Panc1 (cell line): ENCODE results near the gene CDK5RAP2.

Experiments used
- SIN3A ChIP-seq: IDR thresholded peaks from 2 replicates; pipeline ENCODE4 v1.6.1; 2012; ENCODE audit warnings: low read depth, mild to moderate bottlenecking, low read length, moderate library complexity, borderline replicate concordance; ENCODE audit not compliant: insufficient read depth
- TF ChIP-seq, protein P1 (sequence below): fragments of 450-650 bp; IDR thresholded peaks from 2 replicates; pipeline ENCODE4 v1.5.1; 2017; ENCODE audit warnings: mild to moderate bottlenecking

DNA sequence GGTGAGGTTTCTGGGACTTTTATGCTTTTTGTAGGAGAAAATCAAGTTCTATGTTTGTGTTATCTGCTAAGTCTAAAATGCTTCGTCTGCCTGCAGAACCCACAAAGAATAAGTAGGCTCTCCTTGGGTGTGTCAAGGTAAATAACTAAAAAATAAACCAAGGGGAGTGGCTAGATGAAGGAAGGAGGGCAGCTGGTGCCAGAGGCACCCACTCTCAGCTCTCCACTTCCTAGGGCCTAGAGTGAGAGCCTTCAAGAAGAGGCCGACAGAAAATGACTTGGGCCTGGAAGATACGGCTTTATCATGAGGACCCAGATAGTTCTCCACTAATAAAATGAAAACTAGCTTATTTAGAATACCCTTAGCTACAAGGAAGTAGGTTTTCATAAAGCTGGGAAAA, 147.4 kb downstream of the CDK5RAP2 start:
- TF ChIP-seq, protein P1, sequence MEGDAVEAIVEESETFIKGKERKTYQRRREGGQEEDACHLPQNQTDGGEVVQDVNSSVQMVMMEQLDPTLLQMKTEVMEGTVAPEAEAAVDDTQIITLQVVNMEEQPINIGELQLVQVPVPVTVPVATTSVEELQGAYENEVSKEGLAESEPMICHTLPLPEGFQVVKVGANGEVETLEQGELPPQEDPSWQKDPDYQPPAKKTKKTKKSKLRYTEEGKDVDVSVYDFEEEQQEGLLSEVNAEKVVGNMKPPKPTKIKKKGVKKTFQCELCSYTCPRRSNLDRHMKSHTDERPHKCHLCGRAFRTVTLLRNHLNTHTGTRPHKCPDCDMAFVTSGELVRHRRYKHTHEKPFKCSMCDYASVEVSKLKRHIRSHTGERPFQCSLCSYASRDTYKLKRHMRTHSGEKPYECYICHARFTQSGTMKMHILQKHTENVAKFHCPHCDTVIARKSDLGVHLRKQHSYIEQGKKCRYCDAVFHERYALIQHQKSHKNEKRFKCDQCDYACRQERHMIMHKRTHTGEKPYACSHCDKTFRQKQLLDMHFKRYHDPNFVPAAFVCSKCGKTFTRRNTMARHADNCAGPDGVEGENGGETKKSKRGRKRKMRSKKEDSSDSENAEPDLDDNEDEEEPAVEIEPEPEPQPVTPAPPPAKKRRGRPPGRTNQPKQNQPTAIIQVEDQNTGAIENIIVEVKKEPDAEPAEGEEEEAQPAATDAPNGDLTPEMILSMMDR: no peak
- no peak for TF ChIP-seq SIN3A
